NCI-H446 treated with DMSO at 0.1 percent for 48 hours (cell line): ENCODE results near the gene CHD9NB.

Source experiments
- DNase-seq: peaks from one replicate; lab custom pipeline; 2025; lab: John Stamatoyannopoulos, UW

The CHD9NB gene

GRCh38 chr16:53029971-53030370, 22.7 kb downstream of the CHD9NB start:
- DNase-seq, result no peak

- no peak for DNase-seq
Measured at GRCh38 chr16:53024045-53024444, 28.7 kb downstream of the CHD9NB start.

GRCh38 chr16:53022374-53022773, 30.3 kb downstream of the CHD9NB start:
- DNase-seq, result peak; percentile 20

GRCh38 chr16:53018834-53019416, 33.8 kb downstream of the CHD9NB start:
- no peak for DNase-seq

- no peak for DNase-seq
Measured at GRCh38 chr16:53014287-53014686, 38.4 kb downstream of the CHD9NB start.

GRCh38 chr16:53007095-53007494, 45.6 kb downstream of the CHD9NB start:
- DNase-seq, result no peak

- no peak for DNase-seq
Measured at GRCh38 chr16:52997922-52998321, 54.8 kb downstream of the CHD9NB start.

- DNase-seq, result no peak
Measured at GRCh38 chr16:52994942-52995341, 57.8 kb downstream of the CHD9NB start.

- DNase-seq, result no peak
Measured at GRCh38 chr16:52993179-52993578, 59.5 kb downstream of the CHD9NB start.

GRCh38 chr16:52991572-52991971, 61.1 kb downstream of the CHD9NB start:
- no peak for DNase-seq
